B cell (primary cell): Measurements from ENCODE around the gene ADORA2A. TPM values are rescaled to one million over a fixed set of nuclear protein-coding genes. Genes with fewer than 3 reads are reported as not detected.

ENCODE experiments used
- ATAC-seq: fragments of 200-7000 bp; cut with Tn5 transposase; one replicate; pipeline ENCODE4 v1.10.0; 2021; ENCODE audit warnings: low read depth, mild to moderate bottlenecking, moderate number of reproducible peaks, moderate library complexity
- CTCF ChIA-PET: fragments of 350-600 bp; sonication (Branson Sonifier 250); formaldehyde crosslinking; loops from one replicate; lab custom pipeline; 2021; ENCODE audit warnings: antibody characterized with exemption, inconsistent platforms; lab: Charles Lee
- POLR2A ChIA-PET: fragments of 350-600 bp; sonication (Branson Sonifier 250); formaldehyde crosslinking; loops from one replicate; lab custom pipeline; 2021; ENCODE audit warnings: antibody characterized with exemption; lab: Charles Lee
- DNase-seq: peaks from one replicate; pipeline ENCODE4 v3.0.0; 2013
- H2AFZ ChIP-seq: 2 replicates; pipeline ENCODE4 v1.6.1; 2012; ENCODE audit warnings: mild to moderate bottlenecking, low read depth, low read length; ENCODE audit not compliant: insufficient read depth, poor library complexity, severe bottlenecking
- H3K27ac ChIP-seq, 2 donors: 1 replicate in 1 of 2; 2 replicates in 1 of 2; pipeline ENCODE4 v1.5.1; 2012 to 2013; ENCODE audit warnings: low read length in 2 of 2, mild to moderate bottlenecking in 2 of 2, moderate library complexity in 1 of 2
- H3K27me3 ChIP-seq, 4 experiments: fragments of 200-600 bp in 1 of 4; sonication (generic) in 1 of 4; replicated peaks in 1 of 4; 1 replicate in 2 of 4; 2 replicates in 2 of 4; pipeline versions ENCODE4 v1.6.1 to v1.7.0; 2013 to 2016; ENCODE audit warnings: low read length in 3 of 4, mild to moderate bottlenecking in 2 of 4, mixed read lengths in 1 of 4, moderate library complexity in 1 of 4; ENCODE audit not compliant: insufficient read depth in 4 of 4, control insufficient read depth in 3 of 4; ENCODE audit errors: control extremely low read depth in 1 of 4
- H3K36me3 ChIP-seq, 2 experiments: replicated peaks in 1 of 2; 1 replicate in 1 of 2; 2 replicates in 1 of 2; pipeline versions ENCODE4 v1.6.1 to v1.7.1; 2013; ENCODE audit warnings: low read length in 1 of 2; ENCODE audit not compliant: insufficient read depth in 2 of 2, control insufficient read depth in 1 of 2; ENCODE audit errors: control extremely low read depth in 1 of 2, extremely low read depth in 1 of 2
- H3K4me1 ChIP-seq, 2 donors: fragments of 200-600 bp in 1 of 2; sonication (generic) in 1 of 2; 1 replicate in 1 of 2; 2 replicates in 1 of 2; pipeline versions ENCODE4 v1.5.1 to v1.6.1; 2013 to 2017; ENCODE audit warnings: low read length in 2 of 2; ENCODE audit not compliant: control insufficient read depth in 2 of 2, insufficient read depth in 2 of 2
- H3K4me2 ChIP-seq: replicated peaks from 2 replicates; pipeline ENCODE3; 2012; ENCODE audit warnings: mild to moderate bottlenecking, low read depth, low read length; ENCODE audit not compliant: poor library complexity, severe bottlenecking
- H3K4me3 ChIP-seq, 5 experiments: fragments of 200-600 bp in 1 of 5; sonication (generic) in 1 of 5; 1 replicate in 3 of 5; 2 replicates in 2 of 5; pipeline versions ENCODE4 v1.5.1 to v1.7.0; 2011 to 2016; ENCODE audit warnings: low read length in 4 of 5, mild to moderate bottlenecking in 4 of 5, low read depth in 2 of 5, control low read depth in 1 of 5, moderate library complexity in 1 of 5; ENCODE audit not compliant: insufficient read depth in 1 of 5; ENCODE audit errors: control extremely low read depth in 1 of 5, extremely low read depth in 1 of 5
- H3K79me2 ChIP-seq: fragments of 200-600 bp; sonication (generic); one replicate; pipeline ENCODE4 v1.6.0; 2016; ENCODE audit warnings: low read length; ENCODE audit not compliant: control insufficient read depth, insufficient read depth
- H3K9ac ChIP-seq: fragments of 200-600 bp; sonication (generic); 2 replicates; pipeline ENCODE4 v1.6.1; 2017; ENCODE audit warnings: mild to moderate bottlenecking, low read length, moderate library complexity
- H3K9me3 ChIP-seq, 3 donors: one replicate each; pipeline versions ENCODE4 v1.6.1 to v1.7.1; 2013; ENCODE audit warnings: low read length in 2 of 3; ENCODE audit not compliant: control insufficient read depth in 2 of 3, insufficient read depth in 1 of 3; ENCODE audit errors: control extremely low read depth in 1 of 3
- H4K20me1 ChIP-seq: 2 replicates; pipeline ENCODE4 v1.6.0; 2012; ENCODE audit warnings: mild to moderate bottlenecking, low read length; ENCODE audit not compliant: insufficient read depth, control insufficient read depth, poor library complexity, severe bottlenecking
- H3K27ac Mint-ChIP-seq: one replicate; pipeline ENCODE4 v1.8.0; 2021; ENCODE audit warnings: mixed read lengths
- H3K27me3 Mint-ChIP-seq: one replicate; pipeline ENCODE4 v1.8.0; 2021; ENCODE audit warnings: mixed read lengths
- H3K4me1 Mint-ChIP-seq: one replicate; pipeline ENCODE4 v1.8.0; 2021; ENCODE audit warnings: mixed read lengths
- H3K4me3 Mint-ChIP-seq: one replicate; pipeline ENCODE4 v1.8.0; 2021; ENCODE audit warnings: mixed read lengths
- H3K9me3 Mint-ChIP-seq: one replicate; pipeline ENCODE4 v1.8.0; 2022; ENCODE audit warnings: mixed read lengths; ENCODE audit not compliant: insufficient read depth
- CTCF ChIP-seq: fragments of 200-600 bp; IDR thresholded peaks from one replicate; pipeline ENCODE4 v1.8.0; 2022; ENCODE audit warnings: antibody characterized with exemption, mild to moderate bottlenecking
- EZH2 ChIP-seq: IDR thresholded peaks from 2 replicates; pipeline ENCODE4 v1.6.1; 2012; ENCODE audit warnings: borderline replicate concordance, low read depth, mild to moderate bottlenecking, moderate library complexity, low read length; ENCODE audit not compliant: insufficient read depth, poor library complexity, severe bottlenecking
- WGBS: methylation state at CpG from one replicate; pipeline ENCODE4 v1.1.5; 2013; ENCODE audit warnings: missing lambda C conversion rate; ENCODE audit not compliant: insufficient coverage; 5-methylcytosine and 5-hydroxymethylcytosine counted together
- intact Hi-C: fragments of 100-400 bp; cut with micrococcal nuclease; formaldehyde crosslinking; loops from one replicate; pipeline ENCODE4 v1.10.0; 2022
- polyA plus RNA-seq: library from polyadenylated mRNA; depleted of rRNA; stranded (reverse); fragments of >200 nt; gene quantifications from 2 replicates; pipeline ENCODE4 v1.2.3, GENCODE V29; 2012
- total RNA-seq, 2 donors: library from RNA; stranded (reverse); fragments of 120-200 nt in 1 of 2; gene quantifications; 1 replicate in 1 of 2; 2 replicates in 1 of 2; pipeline versions ENCODE4 v1.2.3 to v1.2.4, GENCODE V29; 2013 to 2022

ADORA2A gene
- total and polyA plus RNA-seq, 2 donors (not counting 1 experiment from before 2014, with no cell fraction given): 30.5 to 45.4 TPM

DNA sequence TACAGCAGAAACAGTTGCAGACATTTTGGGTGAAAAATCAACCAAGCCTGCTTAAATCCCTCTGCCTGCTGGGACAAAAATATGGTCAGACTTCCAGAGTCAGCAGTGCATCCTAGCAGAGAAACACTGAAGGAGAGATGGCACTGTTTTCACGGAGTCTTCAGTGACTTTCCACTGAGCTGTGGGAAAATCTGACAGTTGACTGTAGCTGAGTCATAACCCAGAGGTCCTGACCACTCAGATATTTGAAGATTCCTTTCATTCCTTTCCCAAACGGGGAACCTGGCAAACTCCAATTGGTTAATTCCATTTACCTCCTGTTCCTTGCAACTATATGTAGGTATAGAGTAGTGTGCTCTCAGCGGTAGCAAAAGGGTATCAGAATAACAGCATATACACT lies 46.8 kb downstream of the ADORA2A start:
- H3K27me3 Mint-ChIP-seq: no peaks in the 10 kb centered on the region
- Histone ChIP-seq H3K27ac (no peak overlapping the region), H3K9me3 (no peaks in the 10 kb centered on the region), H3K4me3 (no peak overlapping the region), H3K36me3 (no peaks in the 10 kb centered on the region), H3K79me2 (no peaks in the 10 kb centered on the region), H3K4me2 (no peak overlapping the region), H3K27me3 (no peaks in the 10 kb centered on the region), H4K20me1 (no peaks in the 10 kb centered on the region), H3K9ac (no peak overlapping the region), H2AFZ (no peak overlapping the region), H3K4me1 (peaks cover 9 to 17% of the 10 kb centered on the region in 2 donors)
- no peak overlapping the region for H3K4me3 Mint-ChIP-seq
- peaks cover 16% of the 10 kb centered on the region for H3K4me1 Mint-ChIP-seq
- TF ChIP-seq EZH2: no peak
- TF ChIP-seq CTCF: no peak
- no peak for DNase-seq
- H3K27ac Mint-ChIP-seq: no peak overlapping the region
- ChIA-PET CTCF (interaction anchor here (1.2 kb wide), 1 partner anchor 9 kb away, joined by 5 read pairs; no protein-coding TSS in a partner anchor), POLR2A (interaction anchor here (0.7 kb wide), 1 partner anchor 47 kb away, joined by 3 read pairs; the partner anchor contains the start of gene ADORA2A)
- ATAC-seq: no peak
- WGBS: 100% methylated on average over 1 of the region's 3 CpGs
- intact Hi-C loops: loop anchor here (5.0 kb wide), 1 partner anchor 37 kb away; no protein-coding TSS in a partner anchor
- no peaks in the 10 kb centered on the region for H3K9me3 Mint-ChIP-seq

DNA sequence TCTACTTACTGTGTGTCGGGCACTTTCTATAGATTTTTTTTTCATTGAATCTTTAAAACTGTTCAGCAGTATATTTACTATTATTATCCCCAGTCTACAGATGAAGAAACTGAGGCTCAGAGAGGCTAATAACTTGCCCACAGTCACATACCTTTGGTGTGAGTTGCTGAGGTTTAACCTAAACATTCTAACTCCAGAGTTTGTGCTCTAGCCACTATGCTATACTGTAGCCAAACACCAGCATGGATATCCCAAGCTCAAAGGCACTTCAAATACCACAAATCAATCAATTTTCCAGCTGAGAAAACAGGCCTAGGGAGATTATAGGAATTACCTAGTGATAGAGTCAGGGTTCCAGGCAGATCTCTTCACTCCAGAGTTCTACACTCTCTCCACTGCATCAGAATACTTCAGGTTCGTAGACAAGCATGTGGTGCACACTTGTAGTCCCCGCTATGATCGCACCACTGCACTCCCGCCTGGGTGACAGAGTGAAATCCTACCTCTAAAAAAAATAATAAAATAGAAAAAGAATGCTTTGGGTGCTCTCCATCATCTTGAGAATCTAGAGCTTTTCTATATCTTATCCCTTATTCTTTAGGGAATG lies 47.4 kb downstream of the ADORA2A start:
- ATAC-seq (no peak), DNase-seq (no peak)
- Histone ChIP-seq H4K20me1 (no peaks in the 10 kb centered on the region), H3K27me3 (no peaks in the 10 kb centered on the region), H3K4me1 (peaks cover 9 to 17% of the 10 kb centered on the region in 2 donors), H3K36me3 (no peaks in the 10 kb centered on the region), H3K27ac (no peak overlapping the region), H3K9me3 (no peaks in the 10 kb centered on the region), H3K4me3 (no peak overlapping the region), H3K9ac (no peak overlapping the region), H3K4me2 (no peak overlapping the region), H3K79me2 (no peaks in the 10 kb centered on the region), H2AFZ (no peak overlapping the region)
- intact Hi-C loops: loop anchor here (5.0 kb wide), 1 partner anchor 37 kb away; no protein-coding TSS in a partner anchor
- TF ChIP-seq EZH2: no peak
- TF ChIP-seq CTCF: no peak
- Mint-ChIP-seq H3K4me3 (no peak overlapping the region), H3K9me3 (no peaks in the 10 kb centered on the region), H3K27ac (no peak overlapping the region), H3K4me1 (peaks cover 16% of the 10 kb centered on the region), H3K27me3 (no peaks in the 10 kb centered on the region)
- POLR2A ChIA-PET: interaction anchor here (0.7 kb wide), 1 partner anchor 47 kb away, joined by 3 read pairs; the partner anchor contains the start of gene ADORA2A
- WGBS: no CpG with 5 or more reads among the region's 5 CpGs
- CTCF ChIA-PET: interaction anchor here (1.2 to 1.3 kb wide), 2 partner anchors 8 to 28 kb away, joined by 3 to 5 read pairs; no protein-coding TSS in a partner anchor
